ENCODE results near the gene ZNF362.

ZNF362 gene

GRCh38 chr1:33268927-33269610, 12.8 kb downstream of the ZNF362 start:
- DNase-seq (ENCODE audit: low read depth) = no peak

GRCh38 chr1:33269621-33270020, 13.3 kb downstream of the ZNF362 start:
- no peak for DNase-seq (ENCODE audit: low read depth)

- no peak for DNase-seq (ENCODE audit: low read depth)
These were observed 14.1 kb downstream of the ZNF362 start for GRCh38 chr1:33270379-33270778.

- DNase-seq (ENCODE audit: low read depth) = no peak
These were observed 14.6 kb downstream of the ZNF362 start for GRCh38 chr1:33270808-33271465.

GRCh38 chr1:33271666-33272505, 15.6 kb downstream of the ZNF362 start:
- DNase-seq (ENCODE audit: low read depth) = no peak

GRCh38 chr1:33272509-33272908, 16.2 kb downstream of the ZNF362 start:
- DNase-seq (ENCODE audit: low read depth) = no peak

- DNase-seq (ENCODE audit: low read depth) = no peak
These were observed 16.6 kb downstream of the ZNF362 start for GRCh38 chr1:33272930-33273329.

GRCh38 chr1:33273406-33273805, 17.1 kb downstream of the ZNF362 start:
- DNase-seq (ENCODE audit: low read depth) = no peak

GRCh38 chr1:33273961-33274371, 17.7 kb downstream of the ZNF362 start:
- no peak for DNase-seq (ENCODE audit: low read depth)

GRCh38 chr1:33274446-33274845, 18.2 kb downstream of the ZNF362 start:
- DNase-seq (ENCODE audit: low read depth) = no peak

GRCh38 chr1:33275195-33275594, 18.9 kb downstream of the ZNF362 start:
- no peak for DNase-seq (ENCODE audit: low read depth)

- DNase-seq (ENCODE audit: low read depth) = no peak
These were observed 19.6 kb downstream of the ZNF362 start for GRCh38 chr1:33275706-33276572.

GRCh38 chr1:33276573-33277298, 20.4 kb downstream of the ZNF362 start:
- no peak for DNase-seq (ENCODE audit: low read depth)

GRCh38 chr1:33277488-33278084, 21.3 kb downstream of the ZNF362 start:
- DNase-seq (ENCODE audit: low read depth) = no peak

GRCh38 chr1:33280091-33280661, 23.9 kb downstream of the ZNF362 start:
- no peak for DNase-seq (ENCODE audit: low read depth)

- DNase-seq (ENCODE audit: low read depth) = no peak
These were observed 25.4 kb downstream of the ZNF362 start for GRCh38 chr1:33281554-33282303.

GRCh38 chr1:33282791-33283190, 26.5 kb downstream of the ZNF362 start:
- no peak for DNase-seq (ENCODE audit: low read depth)

GRCh38 chr1:33284049-33284448, 27.8 kb downstream of the ZNF362 start:
- no peak for DNase-seq (ENCODE audit: low read depth)

GRCh38 chr1:33286451-33287185, 30.3 kb downstream of the ZNF362 start:
- no peak for DNase-seq (ENCODE audit: low read depth)
